Measurements from ENCODE around the gene LMX1B.

LMX1B gene

DNA sequence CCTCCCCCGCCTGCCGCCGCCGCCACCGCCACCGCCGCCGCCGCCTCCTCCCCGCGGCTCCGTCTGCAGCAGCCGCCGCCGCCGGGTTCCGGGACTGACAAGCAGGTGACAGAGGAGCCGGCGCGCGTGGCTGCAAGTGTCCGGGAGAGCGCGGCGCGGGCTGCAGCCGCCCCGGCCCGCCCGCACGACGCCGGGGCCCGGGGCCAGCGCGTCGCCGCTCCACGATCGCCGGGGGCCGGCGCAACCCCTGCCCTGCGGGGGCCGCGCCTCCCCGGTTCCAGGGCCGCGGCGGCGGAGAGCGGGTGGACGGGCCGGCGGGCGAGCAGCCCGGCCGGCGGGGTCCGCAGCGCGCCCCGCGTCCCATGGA lies 343 bp downstream of the LMX1B start:
- Histone ChIP-seq H3K4me1 (ENCODE audit: control extremely low read depth in 1 of 4, control insufficient read depth in 4 of 4, insufficient read depth in 4 of 4, low read length in 3 of 4) (peaks cover 0 to 57% (median 33%) of the 10 kb centered on the region in 4 experiments), H3K4me3 (ENCODE audit: control insufficient read depth in 1 of 7, extremely low read depth in 1 of 7, insufficient read depth in 4 of 7, low read depth in 2 of 7, low read length in 6 of 7) (no peak overlapping the region), H3K36me3 (ENCODE audit: control insufficient read depth in 4 of 4, insufficient read depth in 4 of 4, low read length in 3 of 4) (no peaks in the 10 kb centered on the region), H3K27ac (ENCODE audit: insufficient read depth in 1 of 2, low read depth in 1 of 2, low read length in 2 of 2, poor library complexity in 1 of 2, severe bottlenecking in 2 of 2) (no peak overlapping the region), H3K9me3 (ENCODE audit: control extremely low read depth in 1 of 5, control insufficient read depth in 4 of 5, insufficient read depth in 2 of 5, low read depth in 1 of 5, low read length in 4 of 5) (no peaks in the 10 kb centered on the region), H3K27me3 (replicated peaks in 2 of 5; ENCODE audit: control insufficient read depth in 4 of 5, insufficient read depth in 5 of 5, low read length in 4 of 5) (peaks cover 0 to 95% (median 51%) of the 10 kb centered on the region in 5 experiments)
- 5% methylated on average over 43 of the region's 64 CpGs for WGBS (ENCODE audit: insufficient coverage)
- peak in 1 of 3 donors; percentile 56 for DNase-seq
- POLR2A ChIA-PET: no interaction called here
- CTCF ChIA-PET: interaction anchor here (1.4 kb wide), 1 partner anchor 75 kb away, joined by 3 read pairs; no protein-coding TSS in a partner anchor

DNA sequence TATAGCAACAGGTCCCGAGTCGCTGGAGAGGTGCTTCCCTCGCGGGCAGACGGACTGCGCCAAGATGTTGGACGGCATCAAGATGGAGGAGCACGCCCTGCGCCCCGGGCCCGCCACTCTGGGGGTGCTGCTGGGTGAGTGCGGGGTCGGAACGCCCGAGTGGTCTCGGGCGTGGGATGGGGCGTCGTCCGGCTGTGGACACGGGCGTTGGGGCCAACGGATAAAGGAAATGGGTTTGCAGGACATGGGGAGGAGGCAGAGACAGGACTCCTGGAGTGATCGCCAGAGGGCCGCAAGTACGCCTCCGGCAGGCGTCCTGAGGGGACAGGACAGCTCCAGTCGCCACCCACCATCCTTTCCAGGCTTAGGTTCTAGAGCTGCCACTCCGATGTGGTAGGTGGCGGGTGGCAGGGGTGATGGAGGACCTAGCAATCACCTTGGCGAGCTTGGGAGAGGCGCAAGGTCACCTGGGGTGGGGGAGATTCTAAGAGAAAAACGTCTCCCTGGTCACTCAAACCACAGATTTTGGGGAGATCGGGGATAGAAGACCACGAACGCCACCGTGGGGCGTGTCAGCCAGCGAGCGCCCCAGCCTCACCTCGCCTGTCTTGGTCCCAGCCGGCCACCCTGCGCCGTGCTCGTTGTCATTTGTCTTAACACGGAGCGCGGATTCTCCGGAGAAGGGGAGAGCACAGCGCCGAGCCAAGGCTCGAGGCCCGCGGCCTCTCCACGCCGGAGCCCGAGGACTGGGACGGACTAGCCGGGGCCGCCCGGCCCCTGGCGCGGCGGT lies 922 bp downstream of the LMX1B start:
- peaks cover 0 to 57% (median 33%) of the 10 kb centered on the region in 4 experiments for H3K4me1 ChIP-seq (ENCODE audit: control extremely low read depth in 1 of 4, control insufficient read depth in 4 of 4, insufficient read depth in 4 of 4, low read length in 3 of 4)
- no peaks in the 10 kb centered on the region for H3K9me3 ChIP-seq (ENCODE audit: control extremely low read depth in 1 of 5, control insufficient read depth in 4 of 5, insufficient read depth in 2 of 5, low read depth in 1 of 5, low read length in 4 of 5)
- 4% methylated on average over 50 of the region's 65 CpGs for WGBS (ENCODE audit: insufficient coverage)
- H3K36me3 ChIP-seq (ENCODE audit: control insufficient read depth in 4 of 4, insufficient read depth in 4 of 4, low read length in 3 of 4): no peaks in the 10 kb centered on the region
- no peak overlapping the region for H3K27ac ChIP-seq (ENCODE audit: insufficient read depth in 1 of 2, low read depth in 1 of 2, low read length in 2 of 2, poor library complexity in 1 of 2, severe bottlenecking in 2 of 2)
- peak overlapping the region in 3 of 7 experiments; percentile 8 to 43 (median 10) for H3K4me3 ChIP-seq (ENCODE audit: control insufficient read depth in 1 of 7, extremely low read depth in 1 of 7, insufficient read depth in 4 of 7, low read depth in 2 of 7, low read length in 6 of 7)
- H3K27me3 ChIP-seq (replicated peaks in 2 of 5; ENCODE audit: control insufficient read depth in 4 of 5, insufficient read depth in 5 of 5, low read length in 4 of 5): peaks cover 0 to 95% (median 54%) of the 10 kb centered on the region in 5 experiments
- POLR2A ChIA-PET: no interaction called here
- no peak for DNase-seq
- CTCF ChIA-PET: interaction anchor here (1.4 to 1.6 kb wide), 3 partner anchors 75 to 167 kb away, joined by 3 read pairs; no protein-coding TSS in a partner anchor

DNA sequence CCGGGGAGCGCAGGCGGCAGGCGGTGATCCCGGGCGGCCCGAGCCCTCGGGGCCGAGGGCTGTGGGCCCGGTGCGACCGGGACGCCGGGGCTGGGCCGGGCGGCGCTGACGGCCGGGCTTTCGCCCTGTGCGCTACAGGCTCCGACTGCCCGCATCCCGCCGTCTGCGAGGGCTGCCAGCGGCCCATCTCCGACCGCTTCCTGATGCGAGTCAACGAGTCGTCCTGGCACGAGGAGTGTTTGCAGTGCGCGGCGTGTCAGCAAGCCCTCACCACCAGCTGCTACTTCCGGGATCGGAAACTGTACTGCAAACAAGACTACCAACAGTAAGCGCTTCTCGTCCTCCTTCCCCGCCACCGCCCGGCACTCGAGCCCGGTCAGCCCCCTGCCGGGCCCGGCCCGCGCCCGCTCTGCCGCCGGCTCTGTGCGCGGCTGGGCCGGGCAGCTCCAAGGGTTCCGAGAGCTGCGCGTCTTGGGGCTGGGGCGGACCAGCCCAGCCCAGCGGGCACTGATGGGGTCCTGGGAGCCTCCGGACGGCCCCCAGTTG lies 1.6 kb downstream of the LMX1B start:
- H3K27ac ChIP-seq (ENCODE audit: insufficient read depth in 1 of 2, low read depth in 1 of 2, low read length in 2 of 2, poor library complexity in 1 of 2, severe bottlenecking in 2 of 2): no peak overlapping the region
- no peaks in the 10 kb centered on the region for H3K9me3 ChIP-seq (ENCODE audit: control extremely low read depth in 1 of 5, control insufficient read depth in 4 of 5, insufficient read depth in 2 of 5, low read depth in 1 of 5, low read length in 4 of 5)
- WGBS (ENCODE audit: insufficient coverage): under 1% methylated on average over 57 of the region's 62 CpGs
- CTCF ChIA-PET: interaction anchor here (1.3 to 1.6 kb wide), 4 partner anchors 26 to 166 kb away, joined by 3 to 4 read pairs (median 3); no protein-coding TSS in a partner anchor
- POLR2A ChIA-PET: no interaction called here
- peak overlapping the region in 3 of 7 experiments; percentile 10 to 43 (median 19) for H3K4me3 ChIP-seq (ENCODE audit: control insufficient read depth in 1 of 7, extremely low read depth in 1 of 7, insufficient read depth in 4 of 7, low read depth in 2 of 7, low read length in 6 of 7)
- H3K27me3 ChIP-seq (replicated peaks in 2 of 5; ENCODE audit: control insufficient read depth in 4 of 5, insufficient read depth in 5 of 5, low read length in 4 of 5): peaks cover 0 to 95% (median 59%) of the 10 kb centered on the region in 5 experiments
- peak; percentile 70 to 88 (median 82) for DNase-seq
- H3K4me1 ChIP-seq (ENCODE audit: control extremely low read depth in 1 of 4, control insufficient read depth in 4 of 4, insufficient read depth in 4 of 4, low read length in 3 of 4): peaks cover 0 to 55% (median 33%) of the 10 kb centered on the region in 4 experiments
- H3K36me3 ChIP-seq (ENCODE audit: control insufficient read depth in 4 of 4, insufficient read depth in 4 of 4, low read length in 3 of 4): no peaks in the 10 kb centered on the region

DNA sequence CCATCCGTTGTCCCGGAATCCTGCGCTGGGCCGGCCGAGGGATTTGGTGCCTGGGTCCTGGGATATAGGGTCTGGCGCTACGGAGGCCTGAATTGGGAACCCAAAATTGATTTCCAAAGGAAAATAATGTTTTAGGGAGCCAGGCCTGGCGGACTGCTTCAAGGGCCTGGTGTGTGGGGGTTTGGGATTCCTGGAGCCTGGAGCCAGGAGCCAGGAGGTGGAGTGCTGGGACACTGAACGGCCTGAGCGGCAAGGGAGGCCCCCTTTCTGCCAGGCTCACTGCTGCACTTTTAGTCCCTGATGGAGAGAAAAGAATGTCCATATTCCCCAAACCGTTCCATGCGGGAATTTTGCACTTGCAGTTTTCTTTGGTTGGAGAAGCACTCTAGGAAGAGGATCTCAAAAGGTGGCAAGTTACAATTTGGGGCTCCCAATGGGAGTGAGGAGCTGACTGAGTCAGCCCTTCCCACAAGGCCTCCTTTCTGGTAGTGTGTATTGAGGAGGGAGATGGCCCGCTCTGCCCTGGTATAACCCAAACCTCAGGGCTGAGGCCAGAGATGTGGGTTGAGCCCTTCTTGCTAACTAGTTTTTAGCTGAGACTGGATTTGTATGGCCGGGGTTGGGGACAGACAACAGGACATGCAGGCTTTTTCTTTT lies 2.2 kb downstream of the LMX1B start:
- ChIA-PET CTCF (interaction anchor here (1.3 to 1.6 kb wide), 4 partner anchors 25 to 166 kb away, joined by 3 to 6 read pairs (median 4); no protein-coding TSS in a partner anchor), POLR2A (no interaction called here)
- peaks cover 0 to 95% (median 64%) of the 10 kb centered on the region in 5 experiments for H3K27me3 ChIP-seq (replicated peaks in 2 of 5; ENCODE audit: control insufficient read depth in 4 of 5, insufficient read depth in 5 of 5, low read length in 4 of 5)
- no peaks in the 10 kb centered on the region for H3K36me3 ChIP-seq (ENCODE audit: control insufficient read depth in 4 of 4, insufficient read depth in 4 of 4, low read length in 3 of 4)
- no peak for DNase-seq
- H3K4me1 ChIP-seq (ENCODE audit: control extremely low read depth in 1 of 4, control insufficient read depth in 4 of 4, insufficient read depth in 4 of 4, low read length in 3 of 4): peaks cover 0 to 50% (median 31%) of the 10 kb centered on the region in 4 experiments
- H3K27ac ChIP-seq (ENCODE audit: insufficient read depth in 1 of 2, low read depth in 1 of 2, low read length in 2 of 2, poor library complexity in 1 of 2, severe bottlenecking in 2 of 2): no peak overlapping the region
- H3K4me3 ChIP-seq (ENCODE audit: control insufficient read depth in 1 of 7, extremely low read depth in 1 of 7, insufficient read depth in 4 of 7, low read depth in 2 of 7, low read length in 6 of 7): peak overlapping the region in 1 of 7 experiments; percentile 10
- no peaks in the 10 kb centered on the region for H3K9me3 ChIP-seq (ENCODE audit: control extremely low read depth in 1 of 5, control insufficient read depth in 4 of 5, insufficient read depth in 2 of 5, low read depth in 1 of 5, low read length in 4 of 5)
- 43% methylated on average over 6 of the region's 14 CpGs for WGBS (ENCODE audit: insufficient coverage)

DNA sequence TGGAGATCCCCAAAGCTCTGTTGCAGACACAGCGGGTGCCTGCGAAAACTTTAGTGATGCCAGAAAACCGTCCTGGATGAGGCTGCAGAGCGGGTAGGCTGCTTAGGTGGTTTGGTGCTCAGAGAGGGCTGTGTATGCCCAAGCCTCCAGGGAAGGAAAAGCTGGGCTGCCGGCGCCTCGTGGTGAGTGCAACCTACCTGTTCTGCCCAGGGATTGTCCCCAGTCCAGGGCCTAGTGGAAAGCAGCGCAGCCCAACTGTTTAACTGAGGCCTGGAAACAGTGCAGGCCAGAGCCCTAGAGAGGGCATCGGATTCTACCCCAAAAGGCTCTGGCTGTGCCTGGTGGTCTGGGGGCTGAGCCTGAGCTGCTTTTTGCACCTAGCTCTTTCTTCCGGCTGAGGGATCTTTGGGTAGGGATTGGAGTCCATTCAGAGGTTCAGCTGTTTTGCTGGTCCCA lies 2.8 kb downstream of the LMX1B start:
- POLR2A ChIA-PET: interaction anchor here (0.6 kb wide), 1 partner anchor 55 kb away, joined by 4 read pairs; no protein-coding TSS in a partner anchor
- CTCF ChIA-PET: interaction anchor here (0.8 to 1.5 kb wide), 6 partner anchors 13 to 165 kb away, joined by 3 to 7 read pairs (median 4); no protein-coding TSS in a partner anchor
- Histone ChIP-seq H3K4me3 (ENCODE audit: control insufficient read depth in 1 of 7, extremely low read depth in 1 of 7, insufficient read depth in 4 of 7, low read depth in 2 of 7, low read length in 6 of 7) (no peak overlapping the region), H3K9me3 (ENCODE audit: control extremely low read depth in 1 of 5, control insufficient read depth in 4 of 5, insufficient read depth in 2 of 5, low read depth in 1 of 5, low read length in 4 of 5) (no peaks in the 10 kb centered on the region), H3K27ac (ENCODE audit: insufficient read depth in 1 of 2, low read depth in 1 of 2, low read length in 2 of 2, poor library complexity in 1 of 2, severe bottlenecking in 2 of 2) (no peak overlapping the region), H3K4me1 (ENCODE audit: control extremely low read depth in 1 of 4, control insufficient read depth in 4 of 4, insufficient read depth in 4 of 4, low read length in 3 of 4) (peaks cover 0 to 44% (median 28%) of the 10 kb centered on the region in 4 experiments), H3K36me3 (ENCODE audit: control insufficient read depth in 4 of 4, insufficient read depth in 4 of 4, low read length in 3 of 4) (no peaks in the 10 kb centered on the region), H3K27me3 (replicated peaks in 2 of 5; ENCODE audit: control insufficient read depth in 4 of 5, insufficient read depth in 5 of 5, low read length in 4 of 5) (peaks cover 0 to 95% (median 69%) of the 10 kb centered on the region in 5 experiments)
- DNase-seq: no peak
- WGBS (ENCODE audit: insufficient coverage): 63% methylated on average over 10 of the region's 10 CpGs

DNA sequence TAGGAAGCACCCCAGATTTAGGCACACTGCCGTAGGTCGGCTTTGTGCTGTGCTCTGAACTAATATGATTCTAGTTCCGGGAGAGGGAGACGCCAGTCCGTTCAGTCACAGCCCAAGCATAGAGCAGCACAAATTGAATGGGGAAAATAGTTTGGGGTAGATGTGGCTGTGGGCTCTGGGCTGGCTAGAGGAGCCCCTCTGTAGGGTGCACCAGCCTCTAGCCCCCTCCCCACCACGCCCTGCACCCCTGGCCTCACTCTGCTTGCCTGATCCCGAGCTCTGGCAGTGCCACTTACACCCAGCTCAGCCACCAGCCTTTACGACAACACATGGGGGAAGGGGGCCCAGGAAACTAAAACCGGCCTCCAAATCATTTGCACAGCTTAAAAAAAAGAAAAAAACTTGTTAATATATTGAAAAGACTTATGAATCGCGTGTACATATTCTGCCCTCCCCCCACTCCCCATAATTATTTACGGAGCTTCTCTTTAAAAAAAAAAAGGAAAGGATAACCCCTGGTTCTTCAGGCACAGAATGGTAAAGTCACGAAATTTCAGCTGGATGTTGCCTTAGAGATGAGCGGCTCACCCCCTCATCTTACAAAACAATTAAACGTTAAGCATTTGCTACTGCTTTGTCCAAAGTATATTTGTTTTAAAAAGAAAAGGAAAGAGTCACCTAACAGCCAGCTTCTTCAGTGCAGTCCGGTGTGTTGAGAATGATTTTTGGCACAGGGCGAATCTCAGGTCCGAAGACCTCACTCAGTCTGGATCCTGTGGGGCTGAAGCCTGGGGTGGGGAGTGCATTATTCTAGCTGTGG lies 3.5 kb downstream of the LMX1B start:
- H3K36me3 ChIP-seq (ENCODE audit: control insufficient read depth in 4 of 4, insufficient read depth in 4 of 4, low read length in 3 of 4): no peaks in the 10 kb centered on the region
- CTCF ChIA-PET: interaction anchor here (0.8 to 1.5 kb wide), 5 partner anchors 12 to 73 kb away, joined by 3 to 7 read pairs (median 4); no protein-coding TSS in a partner anchor
- no peak for DNase-seq
- peaks cover 0 to 96% (median 70%) of the 10 kb centered on the region in 5 experiments for H3K27me3 ChIP-seq (replicated peaks in 2 of 5; ENCODE audit: control insufficient read depth in 4 of 5, insufficient read depth in 5 of 5, low read length in 4 of 5)
- no peaks in the 10 kb centered on the region for H3K9me3 ChIP-seq (ENCODE audit: control extremely low read depth in 1 of 5, control insufficient read depth in 4 of 5, insufficient read depth in 2 of 5, low read depth in 1 of 5, low read length in 4 of 5)
- no peak overlapping the region for H3K4me3 ChIP-seq (ENCODE audit: control insufficient read depth in 1 of 7, extremely low read depth in 1 of 7, insufficient read depth in 4 of 7, low read depth in 2 of 7, low read length in 6 of 7)
- peaks cover 0 to 39% (median 24%) of the 10 kb centered on the region in 4 experiments for H3K4me1 ChIP-seq (ENCODE audit: control extremely low read depth in 1 of 4, control insufficient read depth in 4 of 4, insufficient read depth in 4 of 4, low read length in 3 of 4)
- no peak overlapping the region for H3K27ac ChIP-seq (ENCODE audit: insufficient read depth in 1 of 2, low read depth in 1 of 2, low read length in 2 of 2, poor library complexity in 1 of 2, severe bottlenecking in 2 of 2)
- 28% methylated on average over 9 of the region's 18 CpGs for WGBS (ENCODE audit: insufficient coverage)
- POLR2A ChIA-PET: interaction anchor here (0.6 kb wide), 1 partner anchor 54 kb away, joined by 4 read pairs; no protein-coding TSS in a partner anchor

Measured in common myeloid progenitor, CD34-positive (primary cell).